Keratinocyte (primary cell): ENCODE measurements around the gene NOTCH1. TPM values are rescaled to one million over a fixed set of nuclear protein-coding genes. Genes with fewer than 3 reads are reported as not detected.

Source experiments
- DNase-seq: peaks from one replicate; pipeline ENCODE4 v3.0.0-alpha.2; 2011; ENCODE audit warnings: low read depth, missing footprints, low spot score
- FAIRE-seq: peaks from 2 replicates; lab custom pipeline; 2011; peaks lifted over from hg19 to GRCh38; lab: Jason Lieb, UNC
- H2AFZ ChIP-seq: 2 replicates; pipeline ENCODE4 v1.6.0; 2012; ENCODE audit warnings: low read length, control low read depth, inconsistent platforms; ENCODE audit not compliant: control insufficient read depth
- H3K27ac ChIP-seq: 2 replicates; pipeline ENCODE4 v1.5.1; 2011; ENCODE audit warnings: low read length; ENCODE audit not compliant: control insufficient read depth, insufficient read depth
- H3K27me3 ChIP-seq: 3 replicates; pipeline ENCODE4 v1.6.0; 2011; ENCODE audit warnings: low read length; ENCODE audit not compliant: control insufficient read depth, insufficient read depth; ENCODE audit errors: extremely low read depth
- H3K36me3 ChIP-seq, 2 experiments: 2 replicates in 1 of 2; 3 replicates in 1 of 2; pipeline ENCODE4 v1.5.1; 2011; ENCODE audit warnings: low read length in 2 of 2, mild to moderate bottlenecking in 1 of 2; ENCODE audit not compliant: control insufficient read depth in 2 of 2, insufficient read depth in 2 of 2; ENCODE audit errors: extremely low read depth in 1 of 2
- H3K4me1 ChIP-seq: 3 replicates; pipeline ENCODE4 v1.5.1; 2011; ENCODE audit warnings: low read length; ENCODE audit not compliant: control insufficient read depth, insufficient read depth; ENCODE audit errors: extremely low read depth
- H3K4me2 ChIP-seq: 3 replicates; pipeline ENCODE4 v1.6.0; 2011; ENCODE audit warnings: low read depth, low read length; ENCODE audit not compliant: control insufficient read depth, insufficient read depth; ENCODE audit errors: extremely low read depth
- H3K4me3 ChIP-seq, 3 experiments: fragments of 200-600 bp in 1 of 3; sonication (generic) in 1 of 3; 2 replicates in 2 of 3; 3 replicates in 1 of 3; pipeline ENCODE4 v1.5.1; 2011 to 2016; ENCODE audit warnings: low read length in 3 of 3, mild to moderate bottlenecking in 3 of 3, control low read depth in 2 of 3, inconsistent platforms in 1 of 3, low read depth in 1 of 3, mixed read lengths in 1 of 3, mixed run types in 1 of 3, moderate library complexity in 1 of 3; ENCODE audit not compliant: control insufficient read depth in 2 of 3, insufficient read depth in 2 of 3; ENCODE audit errors: extremely low read depth in 1 of 3
- H3K79me2 ChIP-seq: 2 replicates; pipeline ENCODE4 v1.6.0; 2012; ENCODE audit warnings: low read length; ENCODE audit not compliant: control insufficient read depth, insufficient read depth
- H3K9ac ChIP-seq: 3 replicates; pipeline ENCODE4 v1.6.0; 2011; ENCODE audit warnings: low read length; ENCODE audit not compliant: control insufficient read depth, insufficient read depth; ENCODE audit errors: extremely low read depth
- H3K9me1 ChIP-seq: 3 replicates; pipeline ENCODE4 v1.6.0; 2011; ENCODE audit warnings: low read length; ENCODE audit not compliant: control insufficient read depth, insufficient read depth; ENCODE audit errors: extremely low read depth
- H3K9me3 ChIP-seq: 2 replicates; pipeline ENCODE4 v1.5.1; 2012; ENCODE audit warnings: low read depth, low read length; ENCODE audit not compliant: control insufficient read depth
- H4K20me1 ChIP-seq: 3 replicates; pipeline ENCODE4 v1.6.0; 2011; ENCODE audit warnings: low read length; ENCODE audit not compliant: control insufficient read depth, insufficient read depth; ENCODE audit errors: extremely low read depth
- EZH2 ChIP-seq: IDR thresholded peaks from one replicate; pipeline ENCODE4 v1.6.1; 2012; ENCODE audit warnings: inconsistent platforms, mild to moderate bottlenecking, low read length, moderate library complexity
- dilution Hi-C: fragments of 300-500 bp; cut with MboI; formaldehyde crosslinking; loops from one replicate; pipeline ENCODE4 v1.7.0; 2020; ENCODE audit warnings: low sequenced_read_pairs; ENCODE audit not compliant: extremely low pct_ligation_motif_present
- polyA plus RNA-seq, 5 experiments: library from polyadenylated mRNA; depleted of rRNA in 3 of 5; stranded (reverse) in 3 of 5; stranded (forward) in 1 of 5; unstranded in 1 of 5; fragments of >200 nt; gene quantifications; 1 replicate in 1 of 5; 2 replicates in 3 of 5; 3 replicates in 1 of 5; pipeline versions ENCODE4 v1.2.1 to v1.2.3, GENCODE V29; 2011 to 2012; ENCODE audit warnings: missing spikeins in 2 of 5, low read depth in 1 of 5, low replicate concordance in 1 of 5
- TF ChIP-seq, protein P1 (sequence below), 3 experiments: IDR thresholded peaks in 1 of 3; conservative IDR thresholded peaks in 1 of 3; optimal IDR thresholded peaks in 1 of 3; 2 replicates in 2 of 3; 3 replicates in 1 of 3; pipeline versions ENCODE3 to v1.5.1; 2011; ENCODE audit warnings: low read length in 3 of 3, mild to moderate bottlenecking in 3 of 3, moderate library complexity in 2 of 3, control low read depth in 1 of 3, inconsistent platforms in 1 of 3; ENCODE audit not compliant: insufficient read depth in 2 of 3; ENCODE audit errors: extremely low read depth in 1 of 3

Gene NOTCH1
- polyA plus RNA-seq, 1 donor (not counting 4 experiments of a cell fraction or from before 2014, with no cell fraction given): 6.1 TPM

DNA sequence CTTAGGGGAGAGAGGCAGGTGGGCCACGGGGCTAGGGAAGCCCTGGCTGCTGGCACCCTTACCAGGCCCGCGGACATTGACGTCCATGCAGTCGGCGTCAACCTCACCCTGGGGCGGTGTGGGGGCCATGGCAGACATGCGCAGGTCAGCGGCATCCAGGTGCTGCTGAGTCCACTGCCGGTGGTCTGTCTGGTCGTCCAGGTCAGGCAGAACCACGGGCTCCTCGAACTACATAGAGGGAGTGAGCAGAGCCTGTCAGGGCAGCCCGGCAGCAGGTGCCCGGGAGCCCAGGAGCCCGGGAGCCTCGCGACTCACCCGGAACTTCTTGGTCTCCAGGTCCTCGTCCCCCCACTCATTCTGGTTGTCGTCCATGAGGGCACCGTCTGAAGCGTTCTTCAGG lies 44.2 kb downstream of the NOTCH1 start:
- H3K4me3 ChIP-seq: no peak overlapping the region
- no peak for TF ChIP-seq EZH2
- TF ChIP-seq, protein P1, sequence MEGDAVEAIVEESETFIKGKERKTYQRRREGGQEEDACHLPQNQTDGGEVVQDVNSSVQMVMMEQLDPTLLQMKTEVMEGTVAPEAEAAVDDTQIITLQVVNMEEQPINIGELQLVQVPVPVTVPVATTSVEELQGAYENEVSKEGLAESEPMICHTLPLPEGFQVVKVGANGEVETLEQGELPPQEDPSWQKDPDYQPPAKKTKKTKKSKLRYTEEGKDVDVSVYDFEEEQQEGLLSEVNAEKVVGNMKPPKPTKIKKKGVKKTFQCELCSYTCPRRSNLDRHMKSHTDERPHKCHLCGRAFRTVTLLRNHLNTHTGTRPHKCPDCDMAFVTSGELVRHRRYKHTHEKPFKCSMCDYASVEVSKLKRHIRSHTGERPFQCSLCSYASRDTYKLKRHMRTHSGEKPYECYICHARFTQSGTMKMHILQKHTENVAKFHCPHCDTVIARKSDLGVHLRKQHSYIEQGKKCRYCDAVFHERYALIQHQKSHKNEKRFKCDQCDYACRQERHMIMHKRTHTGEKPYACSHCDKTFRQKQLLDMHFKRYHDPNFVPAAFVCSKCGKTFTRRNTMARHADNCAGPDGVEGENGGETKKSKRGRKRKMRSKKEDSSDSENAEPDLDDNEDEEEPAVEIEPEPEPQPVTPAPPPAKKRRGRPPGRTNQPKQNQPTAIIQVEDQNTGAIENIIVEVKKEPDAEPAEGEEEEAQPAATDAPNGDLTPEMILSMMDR (optimal IDR thresholded peaks at IDR 0.05 in 1 of 3, IDR thresholded peaks at IDR 0.05 in 1 of 3, conservative IDR thresholded peaks at IDR 0.05 in 1 of 3; ENCODE audit: extremely low read depth in 1 of 3, insufficient read depth in 2 of 3, low read length in 3 of 3): no peak
- no peaks in the 10 kb centered on the region for H3K9me3 ChIP-seq
- H3K4me2 ChIP-seq: no peak overlapping the region
- H4K20me1 ChIP-seq: peaks cover 2% of the 10 kb centered on the region
- peaks cover 3% of the 10 kb centered on the region for H3K79me2 ChIP-seq
- no peak for FAIRE-seq
- H3K27me3 ChIP-seq: no peaks in the 10 kb centered on the region
- no peak overlapping the region for H3K27ac ChIP-seq
- no peak for DNase-seq
- no peaks in the 10 kb centered on the region for H3K4me1 ChIP-seq
- no peaks in the 10 kb centered on the region for H3K9me1 ChIP-seq
- H2AFZ ChIP-seq: no peak overlapping the region
- no peak overlapping the region for H3K9ac ChIP-seq
- H3K36me3 ChIP-seq: peaks cover 37 to 53% of the 10 kb centered on the region in 2 experiments
- dilution Hi-C loops: no loop called here

DNA sequence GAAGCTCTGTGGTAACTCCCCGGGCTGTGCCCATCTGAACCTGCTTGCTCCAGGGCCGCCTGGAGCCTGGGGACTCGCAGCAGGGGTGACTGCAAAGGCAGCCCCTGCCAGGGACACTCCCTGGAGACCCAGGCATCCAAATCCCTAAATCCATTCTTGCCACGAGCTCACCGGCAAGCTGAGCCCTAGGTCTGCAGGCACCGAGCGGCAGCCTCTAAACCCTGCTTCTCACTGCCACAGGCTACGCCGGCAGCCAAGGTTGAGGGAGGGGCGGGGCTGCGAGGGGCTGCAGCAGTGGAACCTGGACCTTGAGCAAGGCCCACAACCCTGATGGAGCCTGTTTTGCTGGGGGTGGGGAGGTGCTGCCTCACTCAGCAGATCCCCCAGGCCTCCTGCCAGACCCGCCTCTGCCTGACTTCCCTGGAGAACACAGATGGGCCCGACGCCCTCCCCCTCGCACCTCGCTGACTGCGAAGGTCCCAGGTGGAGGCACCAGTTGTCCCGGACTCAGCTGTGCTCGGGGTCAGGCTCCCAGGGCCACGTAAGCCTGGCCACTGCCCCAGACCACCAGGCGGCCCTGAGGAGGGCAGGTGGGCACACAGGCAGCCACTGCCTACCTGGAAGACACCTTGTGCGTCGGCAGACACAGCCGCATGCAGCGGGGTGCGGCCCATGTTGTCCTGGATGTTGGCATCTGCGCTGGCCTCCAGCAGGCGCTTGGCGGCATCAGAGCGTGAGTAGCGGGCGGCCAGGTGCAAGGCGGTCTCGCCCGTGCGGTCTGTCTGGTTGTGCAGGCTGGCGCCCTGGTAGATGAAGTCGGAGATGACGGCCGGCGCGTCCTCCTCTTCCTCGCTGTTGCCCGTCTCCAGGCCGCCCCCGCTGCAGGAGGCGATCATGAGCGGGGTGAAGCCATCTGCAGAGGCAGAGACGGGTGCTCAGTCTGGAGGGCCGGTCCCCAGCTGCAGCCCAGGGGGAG lies 45.6 kb downstream of the NOTCH1 start:
- Histone ChIP-seq H3K4me1 (no peaks in the 10 kb centered on the region), H3K9me1 (no peaks in the 10 kb centered on the region), H3K27me3 (no peaks in the 10 kb centered on the region), H3K36me3 (peaks cover 34 to 57% of the 10 kb centered on the region in 2 experiments), H3K27ac (no peak overlapping the region), H3K9me3 (no peaks in the 10 kb centered on the region), H4K20me1 (peaks cover 2% of the 10 kb centered on the region), H3K79me2 (peaks cover 3% of the 10 kb centered on the region), H3K4me2 (no peak overlapping the region), H3K9ac (no peak overlapping the region), H3K4me3 (no peak overlapping the region), H2AFZ (no peak overlapping the region)
- DNase-seq: no peak
- dilution Hi-C loops: no loop called here
- FAIRE-seq: no peak
- TF ChIP-seq EZH2: no peak
- TF ChIP-seq, protein P1 (optimal IDR thresholded peaks at IDR 0.05 in 1 of 3, IDR thresholded peaks at IDR 0.05 in 1 of 3, conservative IDR thresholded peaks at IDR 0.05 in 1 of 3; ENCODE audit: extremely low read depth in 1 of 3, insufficient read depth in 2 of 3, low read length in 3 of 3): no peak
